SK-N-SH (cell line): Measurements from ENCODE around the gene SEPTIN7. TPM values are rescaled to one million over a fixed set of nuclear protein-coding genes. Genes with fewer than 3 reads are reported as not detected.

ENCODE experiments used
- CTCF ChIA-PET: fragments of 300-600, 350-600 bp; formaldehyde crosslinking; extraction: SDS; loops from one replicate; lab custom pipeline; 2021; lab: Yijun Ruan, JAX
- POLR2A ChIA-PET: fragments of 350-600 bp; sonication (Branson Sonifier 250); formaldehyde crosslinking; extraction: SDS; loops from one replicate; lab custom pipeline; 2020; ENCODE audit warnings: antibody characterized with exemption, inconsistent platforms; lab: Yijun Ruan, JAX
- DNase-seq: peaks from one replicate; pipeline ENCODE4 v3.0.0; 2012
- H2AFZ ChIP-seq: fragments of 200-600 bp; sonication (generic); 2 replicates; pipeline ENCODE4 v1.8.1; 2016; ENCODE audit warnings: antibody characterized with exemption, mild to moderate bottlenecking, low read depth
- H3F3A ChIP-seq: fragments of 200-600 bp; sonication (generic); replicated peaks from 2 replicates; pipeline ENCODE3; 2016; ENCODE audit warnings: antibody characterized with exemption, mild to moderate bottlenecking; ENCODE audit not compliant: insufficient read depth
- H3K27ac ChIP-seq, 2 experiments: fragments of 200-500 bp in 1 of 2; fragments of 200-600 bp in 1 of 2; sonication (Bioruptor generic) in 1 of 2; sonication (generic), shearing (Covaris generic) in 1 of 2; 2 replicates each; pipeline versions ENCODE4 v1.5.1 to v1.6.1; 2014 to 2016; ENCODE audit warnings: low read depth in 2 of 2, inconsistent platforms in 1 of 2, low read length in 1 of 2, mild to moderate bottlenecking in 1 of 2, mixed read lengths in 1 of 2
- H3K27me3 ChIP-seq: fragments of 200-600 bp; sonication (generic), shearing (Covaris generic); 2 replicates; pipeline ENCODE4 v1.6.1; 2016; ENCODE audit warnings: mixed run types; ENCODE audit not compliant: insufficient read depth
- H3K36me3 ChIP-seq, 2 experiments: fragments of 200-500 bp in 1 of 2; fragments of 200-600 bp in 1 of 2; sonication (Bioruptor generic) in 1 of 2; sonication (generic) in 1 of 2; replicated peaks in 1 of 2; 2 replicates each; pipeline versions ENCODE3 to v1.5.1; 2014 to 2016; ENCODE audit warnings: low read length in 1 of 2, mild to moderate bottlenecking in 1 of 2; ENCODE audit not compliant: insufficient read depth in 2 of 2, control insufficient read depth in 1 of 2
- H3K4me1 ChIP-seq, 2 experiments: fragments of 200-500 bp in 1 of 2; fragments of 200-600 bp in 1 of 2; sonication (Bioruptor generic) in 1 of 2; sonication (generic), shearing (Covaris generic) in 1 of 2; 2 replicates each; pipeline versions ENCODE4 v1.5.1 to v1.6.1; 2014 to 2016; ENCODE audit warnings: low read depth in 1 of 2, low read length in 1 of 2, mixed run types in 1 of 2; ENCODE audit not compliant: insufficient read depth in 2 of 2, control insufficient read depth in 1 of 2
- H3K4me2 ChIP-seq: fragments of 200-600 bp; sonication (generic), shearing (Covaris generic); 2 replicates; pipeline ENCODE4 v1.6.1; 2017; ENCODE audit warnings: mixed run types
- H3K4me3 ChIP-seq, 2 experiments: fragments of 200-500 bp in 1 of 2; fragments of 200-600 bp in 1 of 2; sonication (Bioruptor generic) in 1 of 2; sonication (generic), shearing (Covaris generic) in 1 of 2; 2 replicates each; pipeline versions ENCODE4 v1.5.1 to v1.8.1; 2014 to 2016; ENCODE audit warnings: low read depth in 2 of 2, inconsistent platforms in 1 of 2, low read length in 1 of 2, mild to moderate bottlenecking in 1 of 2, mixed read lengths in 1 of 2, moderate library complexity in 1 of 2
- H3K79me2 ChIP-seq: fragments of 200-600 bp; sonication (generic); 2 replicates; pipeline ENCODE4 v1.8.1; 2017; ENCODE audit warnings: mild to moderate bottlenecking; ENCODE audit not compliant: insufficient read depth
- H3K9ac ChIP-seq: fragments of 200-600 bp; sonication (generic); 2 replicates; pipeline ENCODE4 v1.6.1; 2017; ENCODE audit warnings: mixed run types
- H3K9me2 ChIP-seq: fragments of 200-600 bp; sonication (generic); 2 replicates; pipeline ENCODE4 v1.6.1; 2017; ENCODE audit warnings: mixed run types
- H3K9me3 ChIP-seq: fragments of 200-600 bp; sonication (generic); 2 replicates; pipeline ENCODE4 v1.6.1; 2017; ENCODE audit warnings: mixed run types, mild to moderate bottlenecking, moderate library complexity
- H4K20me1 ChIP-seq: fragments of 200-600 bp; sonication (generic); 2 replicates; pipeline ENCODE4 v1.6.1; 2017; ENCODE audit warnings: mild to moderate bottlenecking, mixed run types; ENCODE audit not compliant: insufficient read depth
- CHD2 ChIP-seq: fragments of 150-350 bp; IDR thresholded peaks from 2 replicates; pipeline ENCODE4 v1.6.1; 2018; ENCODE audit warnings: low read length; ENCODE audit not compliant: partially characterized antibody
- EP300 ChIP-seq, 2 experiments: IDR thresholded peaks; 2 replicates each; pipeline versions ENCODE4 v1.4.0 to v1.6.1; 2012; ENCODE audit warnings: borderline replicate concordance in 1 of 2, low read depth in 1 of 2, low read length in 1 of 2
- FOXM1 ChIP-seq: IDR thresholded peaks from 2 replicates; pipeline ENCODE4 v1.4.0; 2012; ENCODE audit warnings: low read depth, mild to moderate bottlenecking
- GABPA ChIP-seq: IDR thresholded peaks from 2 replicates; pipeline ENCODE4 v1.4.0; 2012; ENCODE audit warnings: low read depth, mild to moderate bottlenecking
- MXI1 ChIP-seq: IDR thresholded peaks from 2 replicates; pipeline ENCODE4 v1.6.1; 2012; ENCODE audit warnings: mild to moderate bottlenecking, low read depth, low read length, improper control_type of control experiment
- NFIC ChIP-seq: IDR thresholded peaks from 2 replicates; pipeline ENCODE4 v1.4.0; 2012; ENCODE audit warnings: borderline replicate concordance
- POLR2AphosphoS5 ChIP-seq: IDR thresholded peaks from 2 replicates; pipeline ENCODE4 v1.6.1; 2012; ENCODE audit warnings: low read depth, low read length
- RCOR1 ChIP-seq: fragments of 150-350 bp; IDR thresholded peaks from 2 replicates; pipeline ENCODE4 v1.6.1; 2017; ENCODE audit warnings: antibody characterized with exemption, low read length
- RFX5 ChIP-seq: IDR thresholded peaks from 2 replicates; pipeline ENCODE4 v1.6.1; 2012; ENCODE audit warnings: mild to moderate bottlenecking, improper control_type of control experiment, low read length
- RXRA ChIP-seq: IDR thresholded peaks from 2 replicates; pipeline ENCODE4 v1.4.0; 2012; ENCODE audit warnings: low read depth, mild to moderate bottlenecking, borderline replicate concordance
- SIN3A ChIP-seq: IDR thresholded peaks from 2 replicates; pipeline ENCODE4 v1.6.1; 2012; ENCODE audit warnings: low read depth, mild to moderate bottlenecking, low read length, moderate library complexity, borderline replicate concordance
- SMC3 ChIP-seq: IDR thresholded peaks from 2 replicates; pipeline ENCODE4 v1.6.1; 2012; ENCODE audit warnings: low read depth, low read length, improper control_type of control experiment
- TAF1 ChIP-seq: IDR thresholded peaks from 2 replicates; pipeline ENCODE4 v1.6.1; 2012; ENCODE audit warnings: low read depth, mild to moderate bottlenecking, low read length, moderate library complexity, borderline replicate concordance
- YY1 ChIP-seq: IDR thresholded peaks from 2 replicates; pipeline ENCODE4 v1.4.0; 2012; ENCODE audit warnings: low read depth, mild to moderate bottlenecking
- WGBS: methylation state at CpG from one replicate; pipeline ENCODE4 v1.1.6; 2017; ENCODE audit warnings: low lambda C conversion rate; 5-methylcytosine and 5-hydroxymethylcytosine counted together
- polyA plus RNA-seq, 3 experiments: library from polyadenylated mRNA; depleted of rRNA; stranded (reverse); fragments of >200 nt; gene quantifications; 2 replicates each; pipeline ENCODE4 v1.2.3, GENCODE V29; 2012
- TF ChIP-seq, protein P1 (sequence below): IDR thresholded peaks from 2 replicates; pipeline ENCODE4 v1.4.0; 2012; ENCODE audit warnings: low read depth, borderline replicate concordance
- TF ChIP-seq, protein P2 (sequence below): IDR thresholded peaks from 2 replicates; pipeline ENCODE4; 2012
- TF ChIP-seq, protein P3 (sequence below): IDR thresholded peaks from 2 replicates; pipeline ENCODE4 v1.4.0; 2012; ENCODE audit warnings: low read depth
- TF ChIP-seq, protein P4 (sequence below): IDR thresholded peaks from 2 replicates; pipeline ENCODE4 v1.4.0; 2012; ENCODE audit warnings: low read depth, borderline replicate concordance
- TF ChIP-seq, protein P5 (sequence below): IDR thresholded peaks from 2 replicates; pipeline ENCODE4 v1.6.1; 2012; ENCODE audit warnings: mild to moderate bottlenecking, low read depth, low read length, moderate library complexity
- TF ChIP-seq, protein P6 (sequence below): fragments of 150-350 bp; IDR thresholded peaks from 2 replicates; pipeline ENCODE4 v1.6.1; 2017; ENCODE audit warnings: antibody characterized with exemption, low read length, low read depth, borderline replicate concordance
- TF ChIP-seq, protein P7 (sequence below): fragments of 150-350 bp; IDR thresholded peaks from 2 replicates; pipeline ENCODE4 v1.6.1; 2016; ENCODE audit warnings: mild to moderate bottlenecking, low read depth, low read length

The SEPTIN7 gene
- polyA plus RNA-seq (2012; rRNA removed): 119 and 171 TPM in 2 replicates
- 202 and 288 TPM in 2 replicates for polyA plus RNA-seq (2012; cell fraction: cytosol; rRNA removed)
- polyA plus RNA-seq (2012; cell fraction: nucleus; rRNA removed): 55.8 and 118 TPM in 2 replicates

DNA sequence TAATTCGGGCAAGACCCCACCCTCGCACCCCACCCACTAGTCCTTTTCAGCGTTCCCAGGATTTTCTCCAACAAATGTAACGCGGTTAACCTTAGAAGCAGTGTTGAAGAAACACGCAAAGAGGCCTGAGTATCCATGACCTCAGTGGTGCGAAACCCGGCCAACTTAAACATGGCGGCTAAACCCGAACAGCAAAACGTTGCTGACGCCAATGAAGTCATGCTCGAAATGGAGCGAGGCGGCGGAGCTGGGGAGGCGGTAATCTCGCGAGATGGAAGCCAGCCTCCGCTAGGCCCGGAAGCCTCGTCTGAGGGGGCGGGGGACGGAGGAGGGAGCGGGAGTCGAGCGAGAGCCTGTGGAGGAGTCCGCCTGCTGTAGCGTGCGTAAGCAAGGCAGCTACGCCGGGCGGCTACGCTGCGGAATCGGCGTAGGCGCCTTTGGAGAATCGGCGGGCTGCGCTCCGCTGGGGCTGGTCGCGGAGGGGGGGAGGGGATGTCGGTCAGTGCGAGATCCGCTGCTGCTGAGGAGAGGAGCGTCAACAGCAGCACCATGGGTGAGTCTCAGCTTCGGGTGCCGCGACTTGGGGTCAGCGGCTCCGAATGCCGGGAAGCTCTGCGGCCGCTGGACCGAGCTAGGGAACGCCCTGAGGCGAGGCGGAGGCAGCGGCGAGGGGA, at the start of gene SEPTIN7:
SEPTIN7 (plus strand) TSS at position 340 of the 674 bp plus-strand sequence; CDS start at position 493, 153 bp downstream.
- no peaks in the 10 kb centered on the region for H3K9me2 ChIP-seq
- H3K79me2 ChIP-seq: peaks cover 64% of the 10 kb centered on the region
- WGBS: under 1% methylated on average over 48 of the region's 62 CpGs
- peak within 1 kb of the TSS; percentile 93 for H3K4me2 ChIP-seq
- peak within 1 kb of the TSS; percentile 97 to 98 for H3K27ac ChIP-seq
- H3K4me3 ChIP-seq: peak within 1 kb of the TSS; percentile 94 to 99
- H3F3A ChIP-seq: peaks cover 19% of the 10 kb centered on the region
- peak within 1 kb of the TSS; percentile 91 for H3K9ac ChIP-seq
- ChIA-PET POLR2A (interaction anchor here (0.5 to 3.2 kb wide), 33 partner anchors 9 to 589 kb away, joined by 3 to 30 read pairs (median 4); partner anchors contain the start of genes ANLN and HERPUD2), CTCF (interaction anchor here (0.6 to 9.5 kb wide), 41 partner anchors 9 to 764 kb away, joined by 3 to 176 read pairs (median 6); partner anchors contain the start of gene HERPUD2)
- peak; percentile 97 for DNase-seq
- H3K36me3 ChIP-seq: peaks cover 0 to 2% of the 10 kb centered on the region in 2 experiments
- peaks cover 13 to 23% of the 10 kb centered on the region in 2 experiments; a peak in 3 of 4 replicates for H3K4me1 ChIP-seq
- no peaks in the 10 kb centered on the region for H3K27me3 ChIP-seq
- H4K20me1 ChIP-seq: peaks cover 39% of the 10 kb centered on the region
- peak within 1 kb of the TSS; percentile 95 for H2AFZ ChIP-seq
- no peaks in the 10 kb centered on the region for H3K9me3 ChIP-seq
- TF ChIP-seq RXRA (no peak), RFX5 (no peak), MXI1 (peak; percentile 85), YY1 (peak; percentile 99), SIN3A (peak; percentile 96), FOXM1 (0 out of 2 replicates have a peak, but pooled peaks have one; percentile 12), RCOR1 (peak; percentile 75), EP300 (IDR thresholded peaks at IDR 0.05; ENCODE audit: borderline replicate concordance in 1 of 2, low read depth in 1 of 2, low read length in 1 of 2) (0 out of 4 replicates have a peak, but pooled peaks of 1 of the 2 experiments have one; percentile 24), SMC3 (no peak), NFIC (0 out of 2 replicates have a peak, but pooled peaks have one; percentile 27), CHD2 (peak; percentile 99), POLR2AphosphoS5 (peak; percentile 90), TAF1 (peak; percentile 91), GABPA (peak; percentile 66)
- TF ChIP-seq, protein P1, sequence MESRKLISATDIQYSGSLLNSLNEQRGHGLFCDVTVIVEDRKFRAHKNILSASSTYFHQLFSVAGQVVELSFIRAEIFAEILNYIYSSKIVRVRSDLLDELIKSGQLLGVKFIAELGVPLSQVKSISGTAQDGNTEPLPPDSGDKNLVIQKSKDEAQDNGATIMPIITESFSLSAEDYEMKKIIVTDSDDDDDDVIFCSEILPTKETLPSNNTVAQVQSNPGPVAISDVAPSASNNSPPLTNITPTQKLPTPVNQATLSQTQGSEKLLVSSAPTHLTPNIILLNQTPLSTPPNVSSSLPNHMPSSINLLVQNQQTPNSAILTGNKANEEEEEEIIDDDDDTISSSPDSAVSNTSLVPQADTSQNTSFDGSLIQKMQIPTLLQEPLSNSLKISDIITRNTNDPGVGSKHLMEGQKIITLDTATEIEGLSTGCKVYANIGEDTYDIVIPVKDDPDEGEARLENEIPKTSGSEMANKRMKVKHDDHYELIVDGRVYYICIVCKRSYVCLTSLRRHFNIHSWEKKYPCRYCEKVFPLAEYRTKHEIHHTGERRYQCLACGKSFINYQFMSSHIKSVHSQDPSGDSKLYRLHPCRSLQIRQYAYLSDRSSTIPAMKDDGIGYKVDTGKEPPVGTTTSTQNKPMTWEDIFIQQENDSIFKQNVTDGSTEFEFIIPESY: peak; percentile 100
- TF ChIP-seq, protein P2, sequence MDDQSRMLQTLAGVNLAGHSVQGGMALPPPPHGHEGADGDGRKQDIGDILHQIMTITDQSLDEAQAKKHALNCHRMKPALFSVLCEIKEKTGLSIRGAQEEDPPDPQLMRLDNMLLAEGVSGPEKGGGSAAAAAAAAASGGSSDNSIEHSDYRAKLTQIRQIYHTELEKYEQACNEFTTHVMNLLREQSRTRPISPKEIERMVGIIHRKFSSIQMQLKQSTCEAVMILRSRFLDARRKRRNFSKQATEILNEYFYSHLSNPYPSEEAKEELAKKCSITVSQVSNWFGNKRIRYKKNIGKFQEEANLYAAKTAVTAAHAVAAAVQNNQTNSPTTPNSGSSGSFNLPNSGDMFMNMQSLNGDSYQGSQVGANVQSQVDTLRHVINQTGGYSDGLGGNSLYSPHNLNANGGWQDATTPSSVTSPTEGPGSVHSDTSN: peak; percentile 32
- TF ChIP-seq, protein P3, sequence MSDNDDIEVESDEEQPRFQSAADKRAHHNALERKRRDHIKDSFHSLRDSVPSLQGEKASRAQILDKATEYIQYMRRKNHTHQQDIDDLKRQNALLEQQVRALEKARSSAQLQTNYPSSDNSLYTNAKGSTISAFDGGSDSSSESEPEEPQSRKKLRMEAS: peak; percentile 92
- TF ChIP-seq, protein P4, sequence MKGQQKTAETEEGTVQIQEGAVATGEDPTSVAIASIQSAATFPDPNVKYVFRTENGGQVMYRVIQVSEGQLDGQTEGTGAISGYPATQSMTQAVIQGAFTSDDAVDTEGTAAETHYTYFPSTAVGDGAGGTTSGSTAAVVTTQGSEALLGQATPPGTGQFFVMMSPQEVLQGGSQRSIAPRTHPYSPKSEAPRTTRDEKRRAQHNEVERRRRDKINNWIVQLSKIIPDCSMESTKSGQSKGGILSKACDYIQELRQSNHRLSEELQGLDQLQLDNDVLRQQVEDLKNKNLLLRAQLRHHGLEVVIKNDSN: 0 out of 2 replicates have a peak, but pooled peaks have one; percentile 4
- TF ChIP-seq, protein P5, sequence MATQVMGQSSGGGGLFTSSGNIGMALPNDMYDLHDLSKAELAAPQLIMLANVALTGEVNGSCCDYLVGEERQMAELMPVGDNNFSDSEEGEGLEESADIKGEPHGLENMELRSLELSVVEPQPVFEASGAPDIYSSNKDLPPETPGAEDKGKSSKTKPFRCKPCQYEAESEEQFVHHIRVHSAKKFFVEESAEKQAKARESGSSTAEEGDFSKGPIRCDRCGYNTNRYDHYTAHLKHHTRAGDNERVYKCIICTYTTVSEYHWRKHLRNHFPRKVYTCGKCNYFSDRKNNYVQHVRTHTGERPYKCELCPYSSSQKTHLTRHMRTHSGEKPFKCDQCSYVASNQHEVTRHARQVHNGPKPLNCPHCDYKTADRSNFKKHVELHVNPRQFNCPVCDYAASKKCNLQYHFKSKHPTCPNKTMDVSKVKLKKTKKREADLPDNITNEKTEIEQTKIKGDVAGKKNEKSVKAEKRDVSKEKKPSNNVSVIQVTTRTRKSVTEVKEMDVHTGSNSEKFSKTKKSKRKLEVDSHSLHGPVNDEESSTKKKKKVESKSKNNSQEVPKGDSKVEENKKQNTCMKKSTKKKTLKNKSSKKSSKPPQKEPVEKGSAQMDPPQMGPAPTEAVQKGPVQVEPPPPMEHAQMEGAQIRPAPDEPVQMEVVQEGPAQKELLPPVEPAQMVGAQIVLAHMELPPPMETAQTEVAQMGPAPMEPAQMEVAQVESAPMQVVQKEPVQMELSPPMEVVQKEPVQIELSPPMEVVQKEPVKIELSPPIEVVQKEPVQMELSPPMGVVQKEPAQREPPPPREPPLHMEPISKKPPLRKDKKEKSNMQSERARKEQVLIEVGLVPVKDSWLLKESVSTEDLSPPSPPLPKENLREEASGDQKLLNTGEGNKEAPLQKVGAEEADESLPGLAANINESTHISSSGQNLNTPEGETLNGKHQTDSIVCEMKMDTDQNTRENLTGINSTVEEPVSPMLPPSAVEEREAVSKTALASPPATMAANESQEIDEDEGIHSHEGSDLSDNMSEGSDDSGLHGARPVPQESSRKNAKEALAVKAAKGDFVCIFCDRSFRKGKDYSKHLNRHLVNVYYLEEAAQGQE: peak; percentile 49; the same call in 1 of the 2 replicates
- TF ChIP-seq, protein P6, sequence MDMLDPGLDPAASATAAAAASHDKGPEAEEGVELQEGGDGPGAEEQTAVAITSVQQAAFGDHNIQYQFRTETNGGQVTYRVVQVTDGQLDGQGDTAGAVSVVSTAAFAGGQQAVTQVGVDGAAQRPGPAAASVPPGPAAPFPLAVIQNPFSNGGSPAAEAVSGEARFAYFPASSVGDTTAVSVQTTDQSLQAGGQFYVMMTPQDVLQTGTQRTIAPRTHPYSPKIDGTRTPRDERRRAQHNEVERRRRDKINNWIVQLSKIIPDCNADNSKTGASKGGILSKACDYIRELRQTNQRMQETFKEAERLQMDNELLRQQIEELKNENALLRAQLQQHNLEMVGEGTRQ: no peak
- TF ChIP-seq, protein P7, sequence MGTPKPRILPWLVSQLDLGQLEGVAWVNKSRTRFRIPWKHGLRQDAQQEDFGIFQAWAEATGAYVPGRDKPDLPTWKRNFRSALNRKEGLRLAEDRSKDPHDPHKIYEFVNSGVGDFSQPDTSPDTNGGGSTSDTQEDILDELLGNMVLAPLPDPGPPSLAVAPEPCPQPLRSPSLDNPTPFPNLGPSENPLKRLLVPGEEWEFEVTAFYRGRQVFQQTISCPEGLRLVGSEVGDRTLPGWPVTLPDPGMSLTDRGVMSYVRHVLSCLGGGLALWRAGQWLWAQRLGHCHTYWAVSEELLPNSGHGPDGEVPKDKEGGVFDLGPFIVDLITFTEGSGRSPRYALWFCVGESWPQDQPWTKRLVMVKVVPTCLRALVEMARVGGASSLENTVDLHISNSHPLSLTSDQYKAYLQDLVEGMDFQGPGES: no peak
